Kidney tubule cell (primary cell): ENCODE data around the gene DTNB.
A peak's percentile ranks its signal among the peaks of the same experiment; 100 is the strongest.

Experiments
- DNase-seq: peaks from one replicate; pipeline ENCODE4 v3.0.0-alpha.2; 2018; ENCODE audit warnings: low spot score

Gene DTNB

DNA sequence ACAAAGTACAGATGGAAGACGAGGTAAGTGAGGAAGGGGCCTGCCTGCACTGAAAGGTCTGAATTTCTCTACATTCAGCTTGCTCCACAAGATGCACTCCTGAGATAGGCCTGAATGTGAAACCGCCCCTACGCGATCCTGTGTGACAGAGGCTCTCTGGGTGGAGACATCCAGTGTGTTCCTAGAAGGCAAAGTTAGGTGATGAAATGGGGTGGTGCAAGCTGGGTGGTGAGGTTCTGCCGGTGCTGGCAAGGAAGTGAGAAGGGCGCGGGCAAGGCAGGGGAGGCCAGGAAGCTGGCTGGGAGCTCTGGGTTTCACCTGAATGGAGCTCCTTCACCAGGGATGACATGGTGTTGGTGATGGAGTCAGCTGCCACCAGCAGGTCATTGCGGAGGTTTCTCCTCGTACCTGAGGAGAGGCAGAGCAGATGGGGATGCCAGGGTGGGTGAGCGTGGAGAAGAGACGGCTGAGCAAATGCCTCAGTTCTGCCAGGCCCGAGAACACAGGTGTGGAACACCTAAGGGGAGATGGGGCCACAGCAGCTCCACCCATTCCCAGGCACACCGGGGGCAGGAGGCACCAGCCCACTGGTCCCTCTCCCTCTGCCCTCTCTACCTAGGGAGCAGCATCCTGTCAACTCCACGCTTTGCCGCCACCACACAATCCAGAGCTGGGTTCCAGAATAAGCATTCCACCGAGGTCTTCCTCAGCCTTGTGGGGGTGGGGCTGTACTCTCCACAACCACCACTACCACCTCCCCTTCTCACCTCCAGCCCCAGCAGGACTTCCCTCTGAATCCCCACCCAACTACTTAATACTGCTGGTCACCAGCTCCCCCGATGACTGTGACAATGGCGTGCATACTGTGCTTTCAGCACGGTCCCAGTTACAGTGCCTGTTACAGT, 286.2 kb downstream of the DTNB start:
- DNase-seq, result no peak

DNA sequence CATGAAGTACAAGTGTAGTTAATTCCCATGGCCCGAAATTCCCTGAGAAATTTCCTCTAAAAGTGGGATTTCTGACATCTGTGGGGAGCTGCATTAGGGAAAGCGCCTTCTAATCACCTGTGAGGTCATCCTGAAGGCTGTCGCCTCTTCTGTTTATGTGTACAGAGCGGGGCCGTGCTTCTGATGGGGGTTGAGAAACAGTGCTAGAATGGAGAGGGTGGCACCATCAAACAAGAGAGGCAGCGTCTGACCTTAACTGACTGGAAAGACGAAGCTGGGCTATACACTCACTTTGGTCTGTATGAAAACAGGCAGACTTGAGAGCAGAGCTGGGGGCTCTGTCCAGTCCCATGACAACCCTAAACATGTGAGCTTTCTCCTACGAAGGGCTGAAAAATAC, 287.5 kb downstream of the DTNB start:
- no peak for DNase-seq

DNA sequence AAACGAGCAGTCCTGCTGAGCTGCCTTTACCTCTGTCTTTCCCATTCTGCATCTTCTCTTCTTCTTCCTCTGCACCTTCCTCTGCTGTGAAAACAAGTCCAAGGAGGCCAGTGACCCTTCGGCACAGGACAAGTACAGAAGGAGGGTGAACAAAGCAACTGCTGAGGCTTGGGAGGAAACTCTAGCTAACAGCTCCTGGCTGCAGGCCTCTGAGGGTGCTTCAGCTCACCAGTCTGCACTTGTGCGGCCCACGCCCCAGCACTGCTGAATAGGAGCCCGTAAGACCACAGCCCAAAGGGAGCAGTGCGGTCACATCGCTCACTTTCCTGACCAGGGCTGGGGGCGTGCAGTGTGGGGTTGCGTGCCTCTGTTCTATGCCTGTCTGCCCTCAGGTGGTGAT, 289.6 kb downstream of the DTNB start:
- no peak for DNase-seq

DNA sequence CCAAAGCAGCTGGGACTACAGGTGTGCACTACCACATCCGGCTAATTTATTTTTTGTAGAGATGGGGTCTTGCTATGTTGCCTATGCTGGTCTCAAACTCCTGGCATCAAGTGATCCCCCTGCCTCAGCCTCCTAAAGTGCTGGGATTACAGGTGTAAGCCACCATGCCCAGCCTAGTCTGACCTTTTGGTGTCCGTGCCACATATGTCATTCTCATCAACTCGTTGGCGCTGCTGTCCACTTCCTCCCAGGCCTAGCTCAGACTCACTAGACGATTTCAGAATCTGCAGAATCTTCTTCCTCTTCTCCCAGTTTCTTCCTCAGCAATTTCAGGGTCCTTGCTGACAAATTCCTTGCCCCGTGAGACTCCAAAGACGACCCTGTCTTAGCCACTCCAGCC, 291.9 kb downstream of the DTNB start:
- no peak for DNase-seq

DNA sequence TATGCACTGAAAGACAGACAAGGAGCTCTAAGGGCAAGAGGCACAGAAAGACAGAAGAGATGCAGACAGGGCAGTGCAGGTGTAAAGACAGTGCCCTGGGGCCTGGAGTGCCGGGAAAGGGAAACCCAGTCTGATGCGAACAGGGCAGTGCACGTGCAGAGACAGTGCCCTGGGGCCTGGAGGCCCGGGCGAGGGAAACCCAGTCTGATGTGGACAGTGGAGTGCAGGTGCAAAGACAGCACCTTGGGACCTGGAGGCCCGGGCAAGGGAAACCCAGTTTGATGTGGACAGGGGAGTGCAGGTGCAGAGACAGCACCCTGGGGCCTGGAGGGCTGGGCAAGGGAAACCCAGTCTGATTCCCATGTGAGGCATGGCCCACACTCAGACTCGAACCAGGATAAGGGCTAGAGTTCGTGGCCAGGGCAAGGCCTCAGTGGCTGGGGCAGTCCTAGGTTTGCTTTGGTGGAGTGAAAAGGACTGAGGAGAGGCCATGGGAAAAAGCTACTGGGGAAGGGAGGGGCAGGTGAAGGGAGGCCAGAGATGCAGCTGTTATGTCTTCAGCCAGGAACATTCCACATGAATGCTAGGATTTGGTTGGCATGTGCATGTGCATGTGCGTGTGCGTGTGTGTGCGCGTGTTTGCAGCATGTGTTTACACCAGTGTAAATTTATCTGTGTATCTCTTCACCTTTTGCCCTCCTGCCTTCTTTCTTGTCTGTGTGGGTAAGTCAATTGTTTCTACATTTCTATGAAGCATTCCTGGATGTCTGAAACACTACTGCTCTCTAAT, 292.6 kb downstream of the DTNB start:
- DNase-seq, result no peak

DNA sequence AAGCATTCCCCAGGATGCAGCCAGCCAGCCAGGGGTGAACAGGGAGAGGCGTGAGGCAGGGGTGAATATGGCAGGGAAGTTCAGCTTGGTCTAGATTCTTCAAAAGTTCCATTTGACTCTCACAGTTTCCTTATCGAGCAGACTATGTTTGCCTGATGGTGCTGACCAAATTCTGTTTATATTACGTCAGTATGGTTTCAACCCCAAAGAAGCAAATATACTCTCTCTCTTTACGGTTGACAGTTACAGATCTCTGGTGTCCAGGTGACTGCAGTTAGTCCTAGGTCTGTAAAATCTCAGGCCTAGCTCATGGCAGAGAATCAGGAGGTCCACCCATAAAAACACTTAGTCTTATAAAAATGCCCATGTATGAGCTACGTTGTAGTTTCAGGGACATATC, 293.4 kb downstream of the DTNB start:
- DNase-seq, result no peak

DNA sequence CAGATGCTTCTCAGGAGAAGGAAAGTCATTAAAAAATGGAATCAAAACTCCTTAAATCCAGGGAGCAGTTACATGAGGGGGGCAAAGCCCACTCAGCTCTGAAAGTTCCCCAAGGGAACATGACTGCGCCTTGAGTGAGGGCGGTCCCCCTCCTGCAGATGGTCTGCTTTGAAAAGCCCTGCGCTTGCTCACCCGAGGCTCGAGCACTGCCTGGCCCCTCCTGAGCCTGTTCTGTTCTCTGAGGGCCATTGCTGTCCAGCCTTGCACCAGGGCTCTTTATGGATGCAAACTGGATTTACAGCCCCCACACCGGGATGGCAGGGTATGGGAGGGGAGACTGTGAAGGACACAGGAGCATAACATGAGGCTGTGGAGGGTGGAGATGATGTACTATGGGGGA, 293.8 kb downstream of the DTNB start:
- DNase-seq, result no peak

DNA sequence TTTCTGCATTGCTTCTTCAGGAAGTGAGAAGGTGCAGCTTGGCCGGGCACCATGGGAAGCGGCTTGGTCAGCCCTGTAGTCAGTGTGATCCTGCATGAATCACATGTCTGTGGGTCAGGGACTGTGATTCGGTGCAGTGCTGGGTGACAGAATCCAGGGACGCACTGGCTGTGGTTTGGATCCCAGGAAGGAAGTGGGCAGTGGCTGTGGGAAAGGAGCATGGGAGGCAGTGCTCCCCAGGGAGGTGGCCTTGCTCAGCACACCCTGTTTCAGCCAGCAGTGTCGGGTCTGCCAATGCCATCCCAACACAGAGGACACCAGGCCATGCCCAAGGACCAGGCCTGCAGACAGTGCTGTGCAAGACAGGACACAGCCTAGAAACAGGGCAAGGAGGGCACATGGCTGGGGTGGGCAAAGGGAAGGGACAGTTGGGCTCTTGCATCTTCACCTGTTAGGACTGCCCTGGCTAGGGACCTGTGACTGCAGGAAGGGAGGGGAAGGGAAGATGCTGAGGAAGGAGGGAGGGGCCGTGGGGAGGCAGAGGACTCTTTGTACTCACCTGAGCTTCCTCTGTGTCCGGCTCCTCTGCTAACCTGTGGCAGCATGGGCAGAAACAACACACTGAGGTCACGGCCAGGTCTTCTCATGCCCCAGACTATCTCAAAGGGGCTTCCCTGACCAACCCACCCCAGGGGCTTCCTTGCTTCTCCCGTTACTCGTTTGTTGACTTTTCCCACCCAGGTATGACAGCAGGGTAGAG, 294.5 kb downstream of the DTNB start:
- DNase-seq, result peak; percentile 93

DNA sequence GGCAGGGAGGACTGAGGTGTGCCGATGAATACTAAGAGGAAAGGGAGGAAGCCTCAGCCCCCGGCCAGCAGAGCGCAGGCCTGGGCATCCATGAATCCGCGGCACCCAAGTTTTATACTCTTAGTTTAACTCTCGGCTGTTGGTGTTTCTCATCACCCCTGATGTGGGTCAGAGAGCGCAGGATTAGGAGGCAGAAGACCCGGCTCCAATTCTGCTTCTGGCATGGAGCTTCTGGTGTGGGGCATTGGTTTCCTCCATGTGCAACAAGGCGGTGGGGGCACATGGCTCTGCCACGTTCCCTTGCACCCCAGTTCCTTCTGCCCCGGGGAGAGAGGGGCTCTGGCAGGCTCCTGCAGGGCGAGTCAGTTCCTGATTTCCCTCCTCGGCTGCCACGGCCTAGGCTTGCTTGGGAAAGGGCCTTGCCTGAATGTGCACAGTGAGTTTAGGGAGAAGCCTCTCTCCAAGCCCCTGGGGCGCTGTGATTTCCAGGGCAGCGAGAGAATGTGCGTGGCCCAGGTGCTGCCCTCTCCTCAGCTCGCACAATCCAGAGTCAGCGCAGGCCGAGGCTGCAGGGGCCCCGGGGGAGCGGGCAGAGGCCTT, 295.5 kb downstream of the DTNB start:
- DNase-seq, result no peak

DNA sequence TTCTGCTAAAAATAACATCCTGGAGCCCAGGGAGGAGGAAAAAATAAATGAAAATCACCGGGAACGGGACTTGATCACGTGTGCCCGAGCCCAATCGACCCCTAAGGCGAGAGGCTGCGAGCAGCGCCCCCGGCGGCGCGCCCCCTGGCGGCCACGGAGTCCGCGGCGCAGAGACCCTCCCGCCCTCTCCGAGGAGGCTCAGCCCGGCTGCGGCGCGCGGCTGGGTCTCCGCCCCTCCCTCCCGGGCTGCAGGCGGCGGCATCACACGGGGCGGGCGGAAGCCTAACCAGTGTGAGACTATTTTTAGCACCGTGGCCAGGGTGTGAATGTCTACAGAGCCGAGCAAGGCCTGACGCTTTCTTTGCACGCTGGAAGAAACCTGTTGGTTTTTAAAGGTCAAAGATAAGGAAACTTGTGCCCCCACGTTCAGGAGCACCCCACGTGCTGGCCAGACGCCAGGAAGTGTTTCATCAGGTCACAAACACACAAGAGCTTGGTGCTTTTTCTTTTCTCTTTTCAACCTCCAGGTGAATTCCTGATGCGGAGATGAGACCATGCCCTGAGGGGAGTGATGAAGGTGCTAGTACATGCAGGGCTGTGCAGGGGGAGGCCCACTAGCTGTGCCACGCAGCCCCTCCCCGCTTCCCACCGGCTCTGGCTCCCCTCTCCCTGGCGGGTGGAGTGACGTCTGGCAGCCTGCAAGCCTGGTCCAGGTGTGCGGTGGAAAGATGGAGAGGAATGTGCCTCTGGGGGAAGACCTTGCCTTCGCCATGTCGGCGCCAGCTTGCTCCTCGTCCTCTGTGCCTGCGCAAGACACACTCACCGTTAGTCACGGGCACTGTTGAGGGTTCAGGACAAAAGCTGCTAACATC, 296.4 kb downstream of the DTNB start:
- DNase-seq, result peak; percentile 89

DNA sequence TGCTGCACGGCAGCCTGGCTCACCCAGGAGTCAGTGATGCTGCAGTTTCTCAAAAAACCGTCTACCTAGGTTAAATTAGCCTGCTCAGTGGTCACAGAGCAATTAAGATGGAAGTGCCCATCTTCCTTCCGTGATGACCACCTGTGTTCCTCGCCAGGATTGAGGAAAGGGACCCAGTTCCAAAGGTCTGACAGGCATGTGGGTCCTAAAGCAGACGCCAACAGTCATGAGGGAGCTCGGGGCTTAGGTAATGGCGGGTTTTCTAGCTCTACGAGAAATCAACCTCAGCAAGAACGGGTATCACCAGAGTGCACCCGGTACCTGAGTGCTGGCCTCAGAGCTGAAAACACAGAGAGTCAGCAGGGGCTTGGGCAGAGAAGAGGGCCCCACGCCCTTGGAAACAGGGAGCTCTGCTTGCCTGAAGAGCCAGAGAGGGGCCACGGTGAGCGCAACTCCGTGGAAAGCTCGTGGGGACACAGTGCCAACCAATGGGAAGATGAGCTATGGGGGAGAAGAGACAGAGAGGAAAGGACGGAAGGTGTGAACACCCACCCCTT, 297.3 kb downstream of the DTNB start:
- DNase-seq, result no peak

DNA sequence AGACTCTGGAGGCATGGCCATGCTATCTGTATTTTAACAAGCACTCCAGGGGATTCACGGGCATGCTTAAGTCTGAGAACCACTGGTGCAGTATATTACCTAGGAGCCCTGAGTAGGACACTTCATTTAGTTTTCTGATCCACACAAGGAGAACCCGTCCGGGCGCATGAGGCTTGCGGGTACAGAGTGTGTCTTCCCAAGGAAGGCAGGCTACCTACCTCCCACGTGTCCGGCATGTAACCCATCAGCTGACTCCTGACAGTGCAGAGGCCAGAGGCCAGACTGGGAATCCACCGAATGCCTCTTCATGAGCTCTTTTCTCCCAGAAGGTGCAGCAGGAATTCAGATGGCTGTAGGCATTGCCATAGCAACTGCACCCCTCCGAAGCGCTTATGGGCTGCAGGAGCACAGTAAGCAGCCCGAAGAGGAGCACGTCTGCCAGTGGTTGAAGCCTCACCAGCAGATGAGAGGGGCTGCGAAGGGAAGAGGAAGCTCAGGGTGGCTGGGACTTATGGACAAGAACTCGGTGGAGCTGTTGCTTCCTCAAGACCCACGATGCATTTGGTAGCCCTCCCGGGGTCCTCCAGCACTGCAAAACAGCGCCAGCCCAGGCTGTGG, 297.9 kb downstream of the DTNB start:
- no peak for DNase-seq

DNA sequence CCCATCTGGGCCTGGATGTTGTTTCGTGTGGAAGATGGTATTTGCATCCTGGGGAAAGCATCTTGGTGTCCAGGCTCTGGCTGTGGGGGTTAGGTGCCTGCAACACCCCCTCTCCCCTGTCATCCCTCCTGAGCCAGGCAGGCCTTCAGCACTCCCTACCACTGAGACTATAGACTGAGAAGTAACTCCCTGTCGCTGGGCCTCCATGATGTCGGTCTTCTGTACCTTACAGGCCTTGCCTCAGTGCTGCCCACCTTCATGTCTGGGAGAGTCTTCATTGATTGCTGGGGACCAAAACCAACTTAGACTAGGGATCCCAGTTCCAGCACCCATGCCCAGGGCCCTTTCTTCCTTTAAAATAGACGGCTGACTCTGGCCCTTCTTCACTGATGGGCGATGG, 298.6 kb downstream of the DTNB start:
- DNase-seq, result no peak

DNA sequence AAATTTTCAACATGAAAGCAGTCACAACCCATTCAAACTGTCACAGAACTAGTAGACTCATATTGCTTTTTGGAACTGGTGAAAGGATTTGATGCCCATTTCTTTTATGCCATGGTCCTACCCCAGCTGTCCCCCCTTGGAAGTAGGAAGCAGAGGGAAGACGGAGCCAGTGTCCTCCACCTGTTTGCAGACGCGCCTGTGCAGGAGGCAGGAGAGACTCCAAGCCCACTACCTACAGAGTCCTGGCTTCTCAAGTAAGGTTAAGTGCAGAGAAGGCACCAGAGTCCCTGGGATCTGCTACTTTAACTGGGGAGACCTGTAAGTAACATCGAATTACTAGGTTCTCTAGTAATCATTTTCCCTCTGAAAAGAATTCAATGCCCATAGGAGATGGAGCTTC, 299.0 kb downstream of the DTNB start:
- DNase-seq, result no peak

DNA sequence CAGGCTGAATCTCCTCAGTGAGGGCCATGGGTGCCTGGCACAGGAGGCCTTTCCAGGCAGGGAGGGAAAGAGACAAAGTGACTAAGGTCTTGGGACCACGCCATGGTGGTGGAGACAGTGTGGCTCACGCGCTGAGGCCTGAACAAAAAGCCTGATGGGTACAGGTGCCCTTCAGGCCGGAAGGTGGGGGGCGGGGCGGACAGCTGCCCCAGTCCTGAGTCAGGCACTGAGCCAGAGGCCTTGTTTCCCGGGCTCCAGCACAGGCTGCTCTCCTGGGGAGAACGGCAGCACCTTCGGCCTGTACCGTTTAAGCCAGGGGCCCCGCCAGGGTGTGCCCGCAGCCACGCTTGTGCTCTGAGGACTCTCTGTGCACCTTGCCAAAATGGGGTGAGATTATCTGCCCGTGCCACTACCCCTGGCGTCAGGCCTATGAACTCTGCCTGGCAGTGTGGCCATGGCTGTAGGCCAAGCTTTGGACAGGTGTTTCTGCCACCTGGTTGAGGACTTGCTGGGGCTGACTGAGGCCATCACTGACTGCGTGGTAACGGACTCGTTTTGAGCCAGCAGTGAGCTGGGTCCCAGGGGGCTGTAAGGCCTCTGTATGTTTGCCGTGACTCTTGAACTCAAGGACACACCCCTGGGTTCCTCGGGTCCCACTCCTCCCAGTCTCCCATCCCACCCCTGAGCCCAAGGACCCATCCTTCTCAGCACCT, 300.0 kb downstream of the DTNB start:
- DNase-seq, result peak; percentile 56

DNA sequence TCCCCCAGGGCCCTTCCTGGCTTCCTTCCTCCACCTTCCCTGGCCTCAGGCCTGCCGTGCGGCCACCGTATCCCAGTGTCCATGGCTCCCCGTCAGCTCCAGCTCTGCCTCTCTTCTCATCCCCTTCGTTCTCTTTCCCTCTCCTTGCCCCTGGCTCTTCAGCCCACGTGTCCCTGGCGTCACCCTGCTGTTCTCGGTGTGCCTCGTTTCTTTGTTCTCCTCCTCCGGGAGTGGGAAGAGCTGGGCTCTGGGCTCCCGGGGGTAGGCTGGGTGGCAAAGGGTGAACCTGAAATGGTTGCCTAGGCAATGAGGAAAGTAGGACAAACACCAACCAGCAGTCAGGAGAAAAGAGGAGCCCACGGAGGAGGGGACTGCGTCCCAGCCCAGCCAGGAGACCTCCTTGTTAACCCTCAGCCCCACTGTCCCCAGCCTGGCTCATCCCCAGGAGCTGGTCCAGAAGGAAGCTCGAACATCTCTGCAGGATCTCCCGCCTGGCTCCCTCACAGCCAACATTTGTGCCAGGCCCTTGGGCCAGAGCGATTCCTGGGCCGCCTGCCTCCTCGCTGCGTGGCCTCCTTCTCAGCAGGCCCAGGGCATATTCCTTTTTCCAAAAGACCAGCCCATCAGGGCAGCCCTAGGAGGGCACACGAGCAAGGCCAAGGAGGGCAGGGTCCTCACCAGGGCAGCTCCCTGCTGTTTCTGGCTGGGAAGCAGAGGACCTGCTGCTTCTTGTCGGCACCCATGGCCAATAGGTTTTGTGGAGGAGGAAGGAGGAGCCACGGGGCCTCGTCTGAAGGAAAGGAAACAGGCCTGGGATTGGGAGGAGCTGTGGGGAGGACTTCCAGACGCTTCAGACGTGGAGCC, 300.7 kb downstream of the DTNB start:
- no peak for DNase-seq

DNA sequence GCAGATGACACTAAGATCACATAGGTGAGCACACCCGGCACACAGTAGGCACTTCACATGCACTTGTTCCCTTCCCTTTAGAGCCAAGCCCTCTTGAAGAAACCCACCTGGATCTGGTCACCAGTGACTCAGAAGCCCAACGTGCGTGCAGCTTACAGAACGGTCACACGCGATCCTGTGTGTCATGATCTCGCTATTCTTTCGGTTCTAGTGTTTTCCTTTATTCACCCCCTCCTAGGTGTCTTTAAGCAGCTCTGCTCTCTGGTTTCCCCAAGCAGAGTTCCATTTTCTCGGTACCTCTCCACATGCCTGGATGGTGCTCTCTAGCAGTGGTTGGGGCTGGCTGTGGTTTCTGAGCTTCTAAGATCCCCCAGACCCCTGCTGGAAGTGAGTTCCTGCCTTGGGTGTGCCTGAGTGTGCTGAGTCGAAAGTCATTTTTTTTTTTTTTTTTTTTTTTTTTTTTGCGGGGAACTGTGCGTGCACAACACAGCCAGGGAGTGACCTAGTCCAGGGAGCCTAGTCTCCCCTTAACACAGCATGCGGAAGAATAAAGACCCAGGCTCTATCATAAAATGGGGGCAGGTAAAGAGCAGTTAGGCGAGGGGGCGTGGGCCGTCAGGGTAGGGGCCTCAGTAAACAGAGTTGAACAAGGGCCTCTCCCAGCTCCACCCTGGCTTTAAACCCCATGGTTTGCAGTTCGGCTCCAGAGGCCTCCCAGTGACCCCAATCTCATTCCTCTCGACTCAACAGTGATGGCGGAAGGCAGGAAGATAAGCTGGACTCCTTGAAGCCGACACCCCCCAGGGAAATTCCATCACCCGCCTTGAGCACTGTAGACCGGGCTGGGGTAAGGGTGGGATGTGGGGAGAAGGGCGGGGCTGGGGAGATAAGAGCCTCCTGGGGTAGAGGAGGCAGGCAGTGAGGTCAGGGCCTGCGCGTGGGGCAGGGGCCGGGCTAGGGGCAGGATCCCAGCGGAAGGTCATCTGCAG, 301.8 kb downstream of the DTNB start:
- DNase-seq, result no peak

DNA sequence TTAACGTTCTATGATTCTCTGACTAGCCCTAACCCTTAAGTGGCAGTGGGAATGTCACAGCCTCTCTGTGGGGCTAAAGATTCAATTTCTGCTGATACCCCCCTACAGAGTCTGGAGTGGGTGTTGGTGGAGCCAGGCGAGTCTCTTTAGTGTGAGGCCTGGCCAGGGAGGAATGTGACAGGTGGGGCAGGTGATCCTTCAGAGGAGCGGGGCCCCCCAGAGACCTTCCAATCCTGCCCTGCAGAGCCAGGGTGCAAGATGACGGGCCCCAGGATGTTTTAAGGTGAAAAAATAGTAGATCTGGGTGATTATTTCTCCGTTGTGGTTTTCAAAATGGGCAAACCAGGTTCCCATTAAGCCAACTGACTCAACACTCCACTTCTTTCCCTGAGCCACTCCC, 303.5 kb downstream of the DTNB start:
- DNase-seq, result no peak
